Fibroblast of the aortic adventitia (primary cell): ENCODE results near the gene RAB1B. TPM values are rescaled to one million over a fixed set of nuclear protein-coding genes. Genes with fewer than 3 reads are reported as not detected.
"Not testable (repeated sequence)": the region's sequence is repeated elsewhere in the genome, so short reads cannot be mapped to it uniquely, and the experiment has no call there.

Source experiments
- DNase-seq: peaks from one replicate; pipeline ENCODE4 v3.0.0-alpha.2; 2010; ENCODE audit warnings: low read depth
- H3K4me3 ChIP-seq: 2 replicates; pipeline ENCODE4 v1.5.1; 2011; ENCODE audit warnings: low read depth, mild to moderate bottlenecking, control low read depth, low read length, moderate library complexity
- CTCF ChIP-seq: IDR thresholded peaks from 2 replicates; pipeline ENCODE4 v1.5.1; 2011; ENCODE audit warnings: mild to moderate bottlenecking, low read length, control low read depth, inconsistent platforms; ENCODE audit not compliant: insufficient read depth
- total RNA-seq: library from RNA; depleted of rRNA; stranded (reverse); fragments of >200 nt; gene quantifications from 2 replicates; pipeline ENCODE4 v1.2.3, GENCODE V29; 2012; ENCODE audit warnings: low replicate concordance

The RAB1B gene
- total RNA-seq, 1 donor = 85.1 TPM

- DNase-seq = no peak
- no peak for TF ChIP-seq CTCF
- no peak overlapping the region for H3K4me3 ChIP-seq
These were observed 4.2 kb downstream of the RAB1B start for GRCh38 chr11:66272596-66272995.

GRCh38 chr11:66274219-66274618, 5.8 kb downstream of the RAB1B start:
- DNase-seq = no peak
- TF ChIP-seq CTCF = no peak
- no peak overlapping the region for H3K4me3 ChIP-seq

GRCh38 chr11:66275396-66275795, 7.0 kb downstream of the RAB1B start:
- no peak for DNase-seq
- no peak overlapping the region for H3K4me3 ChIP-seq
- no peak for TF ChIP-seq CTCF

GRCh38 chr11:66275984-66276612, 7.7 kb downstream of the RAB1B start:
- no peak for TF ChIP-seq CTCF
- DNase-seq = no peak
- H3K4me3 ChIP-seq = no peak overlapping the region

- H3K4me3 ChIP-seq, DNase-seq: not testable (repeated sequence)
These were observed 8.2 kb downstream of the RAB1B start for GRCh38 chr11:66276619-66277018.

GRCh38 chr11:66277064-66277463, 8.6 kb downstream of the RAB1B start:
- not testable (repeated sequence) for H3K4me3 ChIP-seq, DNase-seq

GRCh38 chr11:66277471-66278362, 9.3 kb downstream of the RAB1B start, which contains the start of gene CNIH2:
Gene CNIH2, plus strand, starts transcription at chr11:66278175. Its CDS starts 282 bp downstream, at chr11:66278457.
- DNase-seq = no peak
- H3K4me3 ChIP-seq = peak within 1 kb of the TSS; percentile 35
- TF ChIP-seq CTCF = no peak
